Liver (tissue), 9 donors: Measurements from ENCODE around the gene KLF3. TPM values are rescaled to one million over a fixed set of nuclear protein-coding genes. Genes with fewer than 3 reads are reported as not detected.

Experiments used
- DNase-seq: peaks from one replicate; pipeline ENCODE4 v3.0.0-alpha.2; 2017; ENCODE audit warnings: low spot score
- H3K27ac ChIP-seq, 2 donors: one replicate each; pipeline ENCODE4 v1.7.0; 2013; ENCODE audit warnings: inconsistent platforms in 2 of 2, low read length in 2 of 2, control low read depth in 1 of 2, low read depth in 1 of 2, mild to moderate bottlenecking in 1 of 2
- H3K27me3 ChIP-seq, 4 donors: one replicate each; pipeline versions ENCODE4 v1.6.1 to v1.7.0; 2013; ENCODE audit warnings: low read length in 3 of 4, inconsistent platforms in 1 of 4, mild to moderate bottlenecking in 1 of 4, moderate library complexity in 1 of 4; ENCODE audit not compliant: control insufficient read depth in 4 of 4, insufficient read depth in 4 of 4
- H3K36me3 ChIP-seq, 4 donors: one replicate each; pipeline versions ENCODE4 v1.6.1 to v1.7.0; 2013; ENCODE audit warnings: low read length in 3 of 4, mild to moderate bottlenecking in 3 of 4, low read depth in 1 of 4, moderate library complexity in 1 of 4; ENCODE audit not compliant: control insufficient read depth in 4 of 4, insufficient read depth in 3 of 4
- H3K4me1 ChIP-seq, 4 donors: one replicate each; pipeline versions ENCODE4 v1.6.1 to v1.7.0; 2013; ENCODE audit warnings: low read length in 3 of 4, mild to moderate bottlenecking in 3 of 4, moderate library complexity in 1 of 4; ENCODE audit not compliant: control insufficient read depth in 4 of 4, insufficient read depth in 4 of 4
- H3K4me3 ChIP-seq, 3 donors: one replicate each; pipeline versions ENCODE4 v1.6.1 to v1.7.0; 2013; ENCODE audit warnings: low read length in 3 of 3, control low read depth in 1 of 3, low read depth in 1 of 3, mild to moderate bottlenecking in 1 of 3
- H3K9ac ChIP-seq, 2 donors: one replicate each; pipeline ENCODE4 v1.7.0; 2013; ENCODE audit warnings: low read length in 2 of 2, mild to moderate bottlenecking in 2 of 2, moderate library complexity in 2 of 2, control low read depth in 1 of 2, low read depth in 1 of 2
- H3K9me3 ChIP-seq, 4 donors: one replicate each; pipeline versions ENCODE4 v1.6.1 to v1.7.0; 2013; ENCODE audit warnings: low read length in 3 of 4; ENCODE audit not compliant: control insufficient read depth in 4 of 4
- EGR1 ChIP-seq, 2 donors: IDR thresholded peaks; 2 replicates each; pipeline ENCODE4 v1.6.1; 2016 to 2018; ENCODE audit warnings: antibody characterized with exemption in 2 of 2, low read depth in 2 of 2
- FOXA1 ChIP-seq: IDR thresholded peaks from 2 replicates; pipeline ENCODE4 v1.6.1; 2016; ENCODE audit warnings: antibody characterized with exemption
- FOXA2 ChIP-seq: IDR thresholded peaks from 2 replicates; pipeline ENCODE4 v1.6.1; 2016; ENCODE audit warnings: antibody characterized with exemption
- GABPA ChIP-seq, 2 donors: IDR thresholded peaks in 1 of 2; conservative IDR thresholded peaks in 1 of 2; 2 replicates each; pipeline ENCODE4 v1.6.1; 2016; ENCODE audit warnings: antibody characterized with exemption in 2 of 2, mild to moderate bottlenecking in 1 of 2, moderate library complexity in 1 of 2
- HNF4G ChIP-seq: IDR thresholded peaks from 2 replicates; pipeline ENCODE4 v1.6.1; 2016; ENCODE audit warnings: antibody characterized with exemption
- JUND ChIP-seq, 2 donors: IDR thresholded peaks; 2 replicates each; pipeline ENCODE4 v1.6.1; 2016; ENCODE audit warnings: antibody characterized with exemption in 2 of 2
- NR2F2 ChIP-seq: IDR thresholded peaks from 2 replicates; pipeline ENCODE4 v1.6.1; 2016; ENCODE audit warnings: antibody characterized with exemption
- SP1 ChIP-seq: IDR thresholded peaks from 2 replicates; pipeline ENCODE4 v1.6.1; 2018; ENCODE audit warnings: antibody characterized with exemption, mild to moderate bottlenecking
- TAF1 ChIP-seq: conservative IDR thresholded peaks from 2 replicates; pipeline ENCODE4 v1.6.1; 2016; ENCODE audit warnings: antibody characterized with exemption, mild to moderate bottlenecking
- YY1 ChIP-seq: IDR thresholded peaks from 2 replicates; pipeline ENCODE4 v1.6.1; 2016; ENCODE audit warnings: antibody characterized with exemption, mild to moderate bottlenecking
- WGBS: extraction: QIAGEN DNeasy Blood & Tissue Kit; methylation state at CpG from one replicate; pipeline ENCODE4 v1.1.7; 2013; 5-methylcytosine and 5-hydroxymethylcytosine counted together
- polyA plus RNA-seq, 2 donors: library from polyadenylated mRNA; stranded (reverse) in 1 of 2; unstranded in 1 of 2; fragments of 200-250 nt in 1 of 2; fragments of >200 nt in 1 of 2; fragmentation: Nextera tagmentation in 1 of 2; extraction: Ambion mirVana in 1 of 2; gene quantifications; one replicate each; pipeline versions ENCODE4 v1.2.1 to v1.2.3, GENCODE V29; 2013 to 2015
- total RNA-seq, 2 donors: library from RNA; depleted of rRNA; stranded (reverse); fragments of >200 nt; gene quantifications; one replicate each; pipeline ENCODE4 v1.2.3, GENCODE V29; 2014
- TF ChIP-seq, protein P1 (sequence below): fragments of 150-350 bp; IDR thresholded peaks from 2 replicates; pipeline ENCODE4 v1.5.1; 2017; ENCODE audit warnings: improper control_type of control experiment, low read depth, low read length; ENCODE audit not compliant: missing input control
- TF ChIP-seq, protein P2 (sequence below): IDR thresholded peaks from 2 replicates; pipeline ENCODE4 v1.6.1; 2016; ENCODE audit warnings: antibody characterized with exemption
- TF ChIP-seq, protein P3 (sequence below): IDR thresholded peaks from 2 replicates; pipeline ENCODE4 v1.6.1; 2016; ENCODE audit warnings: antibody characterized with exemption
- donor health status: healthy.
- donor health status: healthy.
- donor health status: healthy.
- donor health status: healthy.
- donor health status: healthy.

The KLF3 gene
- total and polyA plus RNA-seq, 4 donors: 11.1 to 77.5 (median 21.0) TPM

DNA sequence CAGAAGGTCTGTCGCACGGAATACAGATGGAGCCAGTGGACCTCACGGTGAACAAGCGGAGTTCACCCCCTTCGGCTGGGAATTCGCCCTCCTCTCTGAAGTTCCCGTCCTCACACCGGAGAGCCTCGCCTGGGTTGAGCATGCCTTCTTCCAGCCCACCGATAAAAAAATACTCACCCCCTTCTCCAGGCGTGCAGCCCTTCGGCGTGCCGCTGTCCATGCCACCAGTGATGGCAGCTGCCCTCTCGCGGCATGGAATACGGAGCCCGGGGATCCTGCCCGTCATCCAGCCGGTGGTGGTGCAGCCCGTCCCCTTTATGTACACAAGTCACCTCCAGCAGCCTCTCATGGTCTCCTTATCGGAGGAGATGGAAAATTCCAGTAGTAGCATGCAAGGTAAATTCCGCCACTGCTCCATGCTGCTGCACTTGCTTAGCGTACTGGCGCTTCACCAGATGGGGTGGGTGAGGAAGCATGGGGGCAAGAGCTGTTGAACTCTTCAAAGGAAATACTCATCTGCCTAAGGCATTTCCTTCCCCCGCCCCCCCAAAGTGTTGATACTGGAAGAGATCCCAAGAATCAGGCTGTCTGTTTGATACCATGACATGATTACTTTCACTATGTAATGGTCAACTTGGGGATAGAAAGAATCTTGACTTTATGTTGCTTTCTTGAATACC lies 24.8 kb downstream of the KLF3 start:
- no peaks in the 10 kb centered on the region for H3K27me3 ChIP-seq
- H3K9ac ChIP-seq: no peak overlapping the region
- 96% methylated on average over 26 of the region's 26 CpGs for WGBS
- H3K4me3 ChIP-seq: no peak overlapping the region
- H3K27ac ChIP-seq: no peak overlapping the region
- peaks cover 11 to 48% (median 39%) of the 10 kb centered on the region in 4 donors for H3K36me3 ChIP-seq
- DNase-seq: no peak
- TF ChIP-seq NR2F2 (peak; percentile 26), FOXA1 (no peak), YY1 (no peak), SP1 (no peak)
- TF ChIP-seq, protein P1, sequence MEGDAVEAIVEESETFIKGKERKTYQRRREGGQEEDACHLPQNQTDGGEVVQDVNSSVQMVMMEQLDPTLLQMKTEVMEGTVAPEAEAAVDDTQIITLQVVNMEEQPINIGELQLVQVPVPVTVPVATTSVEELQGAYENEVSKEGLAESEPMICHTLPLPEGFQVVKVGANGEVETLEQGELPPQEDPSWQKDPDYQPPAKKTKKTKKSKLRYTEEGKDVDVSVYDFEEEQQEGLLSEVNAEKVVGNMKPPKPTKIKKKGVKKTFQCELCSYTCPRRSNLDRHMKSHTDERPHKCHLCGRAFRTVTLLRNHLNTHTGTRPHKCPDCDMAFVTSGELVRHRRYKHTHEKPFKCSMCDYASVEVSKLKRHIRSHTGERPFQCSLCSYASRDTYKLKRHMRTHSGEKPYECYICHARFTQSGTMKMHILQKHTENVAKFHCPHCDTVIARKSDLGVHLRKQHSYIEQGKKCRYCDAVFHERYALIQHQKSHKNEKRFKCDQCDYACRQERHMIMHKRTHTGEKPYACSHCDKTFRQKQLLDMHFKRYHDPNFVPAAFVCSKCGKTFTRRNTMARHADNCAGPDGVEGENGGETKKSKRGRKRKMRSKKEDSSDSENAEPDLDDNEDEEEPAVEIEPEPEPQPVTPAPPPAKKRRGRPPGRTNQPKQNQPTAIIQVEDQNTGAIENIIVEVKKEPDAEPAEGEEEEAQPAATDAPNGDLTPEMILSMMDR: no peak
- no peaks in the 10 kb centered on the region for H3K9me3 ChIP-seq
- H3K4me1 ChIP-seq: peaks cover 2 to 16% (median 14%) of the 10 kb centered on the region in 4 donors

DNA sequence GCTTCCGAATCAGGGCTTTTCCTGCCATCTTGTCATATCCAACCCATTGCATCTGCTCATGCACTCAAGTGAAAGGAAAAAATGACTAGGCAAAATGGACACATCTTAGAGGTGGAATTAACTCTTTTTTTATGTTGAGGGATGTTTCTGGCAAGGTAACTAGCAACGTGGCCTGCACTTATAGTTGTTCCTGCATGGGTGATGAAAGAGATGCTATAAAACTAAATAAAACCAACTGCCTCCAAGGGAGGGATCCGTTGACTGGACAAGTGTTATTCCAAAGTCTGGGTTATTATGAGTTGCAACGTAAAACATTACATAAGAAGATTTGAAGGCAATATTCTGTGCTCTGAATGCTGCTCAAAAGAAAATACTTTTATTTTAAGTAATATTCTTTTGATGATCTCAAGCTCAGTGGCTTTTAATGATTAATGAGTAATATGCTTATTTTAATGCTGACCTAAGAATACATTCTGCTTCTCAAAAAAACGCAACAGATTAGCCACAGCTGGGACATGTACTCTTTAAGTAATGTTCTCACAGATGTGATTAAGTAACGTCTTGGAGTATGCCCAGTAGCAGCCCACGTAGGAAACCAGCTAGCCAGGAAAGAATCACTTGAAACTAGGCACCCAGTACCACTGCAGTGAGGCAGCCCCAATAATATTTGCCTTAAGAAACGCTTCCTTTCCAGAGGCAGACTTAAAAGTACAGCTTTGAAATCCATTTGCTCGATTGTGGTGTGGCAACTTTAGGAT lies 27.4 kb downstream of the KLF3 start:
- TF ChIP-seq EGR1 (IDR thresholded peaks at IDR 0.05; ENCODE audit: low read depth in 2 of 2) (no peak), JUND (IDR thresholded peaks at IDR 0.05) (peak in 1 of 2 donors; percentile 9)
- TF ChIP-seq, protein P2, sequence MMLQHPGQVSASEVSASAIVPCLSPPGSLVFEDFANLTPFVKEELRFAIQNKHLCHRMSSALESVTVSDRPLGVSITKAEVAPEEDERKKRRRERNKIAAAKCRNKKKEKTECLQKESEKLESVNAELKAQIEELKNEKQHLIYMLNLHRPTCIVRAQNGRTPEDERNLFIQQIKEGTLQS: no peak
- Histone ChIP-seq H3K9ac (no peak overlapping the region), H3K27ac (no peak overlapping the region), H3K27me3 (no peaks in the 10 kb centered on the region), H3K36me3 (peaks cover 16 to 66% (median 60%) of the 10 kb centered on the region in 4 donors), H3K4me3 (no peak overlapping the region), H3K4me1 (peaks cover 0 to 2% (median under 1%) of the 10 kb centered on the region in 4 donors), H3K9me3 (no peaks in the 10 kb centered on the region)
- DNase-seq: no peak
- WGBS: 74% methylated on average over 9 of the region's 9 CpGs

DNA sequence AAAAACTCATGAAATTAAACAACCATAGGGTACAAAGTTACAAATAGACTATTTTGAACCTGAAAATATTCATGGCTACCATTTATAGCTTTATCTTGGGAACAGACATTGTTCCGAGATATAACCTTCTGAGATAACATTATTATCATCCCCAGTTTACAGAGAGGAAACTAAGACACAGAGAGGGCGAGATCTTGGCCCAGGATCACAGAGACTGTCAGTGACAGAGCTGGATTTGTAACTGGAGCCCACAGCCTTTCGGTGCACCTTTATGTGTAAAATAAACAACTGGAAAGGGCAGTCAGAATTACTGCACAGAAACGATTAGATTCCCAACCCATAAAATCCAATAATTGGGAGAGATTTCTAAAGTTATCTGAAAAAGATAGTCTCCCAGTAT lies 28.4 kb downstream of the KLF3 start:
- WGBS: 51% methylated on average over 4 of the region's 4 CpGs
- no peak for DNase-seq
- Histone ChIP-seq H3K36me3 (peaks cover 18 to 72% (median 66%) of the 10 kb centered on the region in 4 donors), H3K4me1 (peaks cover 0 to 2% (median 0%) of the 10 kb centered on the region in 4 donors), H3K4me3 (no peak overlapping the region), H3K27ac (no peak overlapping the region), H3K9me3 (no peaks in the 10 kb centered on the region), H3K9ac (no peak overlapping the region), H3K27me3 (no peaks in the 10 kb centered on the region)
- TF ChIP-seq, protein P3, sequence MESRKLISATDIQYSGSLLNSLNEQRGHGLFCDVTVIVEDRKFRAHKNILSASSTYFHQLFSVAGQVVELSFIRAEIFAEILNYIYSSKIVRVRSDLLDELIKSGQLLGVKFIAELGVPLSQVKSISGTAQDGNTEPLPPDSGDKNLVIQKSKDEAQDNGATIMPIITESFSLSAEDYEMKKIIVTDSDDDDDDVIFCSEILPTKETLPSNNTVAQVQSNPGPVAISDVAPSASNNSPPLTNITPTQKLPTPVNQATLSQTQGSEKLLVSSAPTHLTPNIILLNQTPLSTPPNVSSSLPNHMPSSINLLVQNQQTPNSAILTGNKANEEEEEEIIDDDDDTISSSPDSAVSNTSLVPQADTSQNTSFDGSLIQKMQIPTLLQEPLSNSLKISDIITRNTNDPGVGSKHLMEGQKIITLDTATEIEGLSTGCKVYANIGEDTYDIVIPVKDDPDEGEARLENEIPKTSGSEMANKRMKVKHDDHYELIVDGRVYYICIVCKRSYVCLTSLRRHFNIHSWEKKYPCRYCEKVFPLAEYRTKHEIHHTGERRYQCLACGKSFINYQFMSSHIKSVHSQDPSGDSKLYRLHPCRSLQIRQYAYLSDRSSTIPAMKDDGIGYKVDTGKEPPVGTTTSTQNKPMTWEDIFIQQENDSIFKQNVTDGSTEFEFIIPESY: no peak
- TF ChIP-seq FOXA2 (no peak), NR2F2 (no peak), GABPA (IDR thresholded peaks at IDR 0.05 in 1 of 2, conservative IDR thresholded peaks at IDR 0.05 in 1 of 2) (no peak), SP1 (no peak), FOXA1 (no peak), TAF1 (no peak), EGR1 (IDR thresholded peaks at IDR 0.05; ENCODE audit: low read depth in 2 of 2) (no peak), HNF4G (no peak)
